ENCODE measurements around the gene LY6G6D. TPM values are rescaled to one million over a fixed set of nuclear protein-coding genes. Genes with fewer than 3 reads are reported as not detected.

The LY6G6D gene
- total RNA-seq, 1 experiment from 2014 or later: not detected

GRCh38 chr6:31727717-31728671 lies 12.8 kb downstream of the LY6G6D start:
- Histone ChIP-seq H3K27me3 (ENCODE audit: low read length) (no peaks in the 10 kb centered on the region), H3K36me3 (ENCODE audit: insufficient read depth, low read length) (peaks cover 16% of the 10 kb centered on the region), H3K27ac (ENCODE audit: low read length) (peak overlapping the region; percentile 42; the same call in 1 of the 2 replicates), H3K9ac (ENCODE audit: low read length) (peak overlapping the region; percentile 22; the same call in 1 of the 2 replicates), H3K9me2 (replicated peaks; ENCODE audit: insufficient read depth, low read length) (no peaks in the 10 kb centered on the region), H3K9me3 (ENCODE audit: low read length) (no peaks in the 10 kb centered on the region), H4K20me1 (ENCODE audit: insufficient read depth, low read depth, low read length) (no peaks in the 10 kb centered on the region), H3K4me1 (ENCODE audit: low read length) (peaks cover 37% of the 10 kb centered on the region), H2AFZ (ENCODE audit: low read length) (no peak overlapping the region), H3K4me3 (ENCODE audit: low read length) (no peak overlapping the region), H3K79me2 (ENCODE audit: low read length) (no peaks in the 10 kb centered on the region), H3K4me2 (ENCODE audit: low read depth, low read length, poor library complexity, severe bottlenecking) (no peak overlapping the region)
- DNase-seq: peak; percentile 87

GRCh38 chr6:31728767-31729514 lies 13.8 kb downstream of the LY6G6D start, which contains the start of gene DDAH2:
Gene DDAH2 (minus strand): TSS chr6:31729299. CDS start chr6:31729161, 138 bp downstream.
- peak within 1 kb of the TSS; percentile 92 for H3K4me2 ChIP-seq (ENCODE audit: low read depth, low read length, poor library complexity, severe bottlenecking)
- no peak within 1 kb of the TSS for H3K27ac ChIP-seq (ENCODE audit: low read length)
- no peaks in the 10 kb centered on the region for H4K20me1 ChIP-seq (ENCODE audit: insufficient read depth, low read depth, low read length)
- H3K36me3 ChIP-seq (ENCODE audit: insufficient read depth, low read length): peaks cover 25% of the 10 kb centered on the region
- peaks cover 40% of the 10 kb centered on the region for H3K4me1 ChIP-seq (ENCODE audit: low read length)
- no peak for DNase-seq
- H3K4me3 ChIP-seq (ENCODE audit: low read length): peak within 1 kb of the TSS; percentile 72
- peak within 1 kb of the TSS; percentile 25; the same call in 1 of the 2 replicates for H2AFZ ChIP-seq (ENCODE audit: low read length)
- H3K9ac ChIP-seq (ENCODE audit: low read length): peak within 1 kb of the TSS; percentile 71
- no peaks in the 10 kb centered on the region for H3K27me3 ChIP-seq (ENCODE audit: low read length)
- H3K9me2 ChIP-seq (replicated peaks; ENCODE audit: insufficient read depth, low read length): no peaks in the 10 kb centered on the region
- H3K9me3 ChIP-seq (ENCODE audit: low read length): no peaks in the 10 kb centered on the region
- peaks cover 4% of the 10 kb centered on the region for H3K79me2 ChIP-seq (ENCODE audit: low read length)

- no peaks in the 10 kb centered on the region for H3K9me2 ChIP-seq (replicated peaks; ENCODE audit: insufficient read depth, low read length)
- peak overlapping the region; percentile 71 for H3K9ac ChIP-seq (ENCODE audit: low read length)
- DNase-seq: peak; percentile 95
- H3K4me3 ChIP-seq (ENCODE audit: low read length): peak overlapping the region; percentile 72
- no peak overlapping the region for H3K27ac ChIP-seq (ENCODE audit: low read length)
- no peaks in the 10 kb centered on the region for H3K9me3 ChIP-seq (ENCODE audit: low read length)
- H2AFZ ChIP-seq (ENCODE audit: low read length): peak overlapping the region; percentile 25; the same call in 1 of the 2 replicates
- H4K20me1 ChIP-seq (ENCODE audit: insufficient read depth, low read depth, low read length): no peaks in the 10 kb centered on the region
- H3K27me3 ChIP-seq (ENCODE audit: low read length): no peaks in the 10 kb centered on the region
- H3K4me1 ChIP-seq (ENCODE audit: low read length): peaks cover 46% of the 10 kb centered on the region
- peak overlapping the region; percentile 92 for H3K4me2 ChIP-seq (ENCODE audit: low read depth, low read length, poor library complexity, severe bottlenecking)
- H3K36me3 ChIP-seq (ENCODE audit: insufficient read depth, low read length): peaks cover 26% of the 10 kb centered on the region
- peaks cover 10% of the 10 kb centered on the region for H3K79me2 ChIP-seq (ENCODE audit: low read length)
Measured at GRCh38 chr6:31729515-31729978, 14.4 kb downstream of the LY6G6D start.

GRCh38 chr6:31729979-31730630 lies 15.0 kb downstream of the LY6G6D start:
- Histone ChIP-seq H4K20me1 (ENCODE audit: insufficient read depth, low read depth, low read length) (no peaks in the 10 kb centered on the region), H3K4me3 (ENCODE audit: low read length) (peak overlapping the region; percentile 72), H2AFZ (ENCODE audit: low read length) (peak overlapping the region; percentile 25; the same call in 1 of the 2 replicates), H3K9ac (ENCODE audit: low read length) (peak overlapping the region; percentile 71), H3K27me3 (ENCODE audit: low read length) (no peaks in the 10 kb centered on the region), H3K9me3 (ENCODE audit: low read length) (no peaks in the 10 kb centered on the region), H3K36me3 (ENCODE audit: insufficient read depth, low read length) (peaks cover 26% of the 10 kb centered on the region), H3K4me1 (ENCODE audit: low read length) (peaks cover 50% of the 10 kb centered on the region), H3K9me2 (replicated peaks; ENCODE audit: insufficient read depth, low read length) (no peaks in the 10 kb centered on the region), H3K4me2 (ENCODE audit: low read depth, low read length, poor library complexity, severe bottlenecking) (peak overlapping the region; percentile 92), H3K27ac (ENCODE audit: low read length) (no peak overlapping the region), H3K79me2 (ENCODE audit: low read length) (peaks cover 16% of the 10 kb centered on the region)
- DNase-seq: peak; percentile 91

- Histone ChIP-seq H3K4me1 (ENCODE audit: low read length) (peaks cover 50% of the 10 kb centered on the region), H4K20me1 (ENCODE audit: insufficient read depth, low read depth, low read length) (no peaks in the 10 kb centered on the region), H3K4me3 (ENCODE audit: low read length) (no peak overlapping the region), H3K79me2 (ENCODE audit: low read length) (peaks cover 22% of the 10 kb centered on the region), H3K9me2 (replicated peaks; ENCODE audit: insufficient read depth, low read length) (no peaks in the 10 kb centered on the region), H3K36me3 (ENCODE audit: insufficient read depth, low read length) (peaks cover 26% of the 10 kb centered on the region), H3K27me3 (ENCODE audit: low read length) (no peaks in the 10 kb centered on the region), H2AFZ (ENCODE audit: low read length) (no peak overlapping the region), H3K4me2 (ENCODE audit: low read depth, low read length, poor library complexity, severe bottlenecking) (no peak overlapping the region), H3K9me3 (ENCODE audit: low read length) (no peaks in the 10 kb centered on the region), H3K9ac (ENCODE audit: low read length) (no peak overlapping the region), H3K27ac (ENCODE audit: low read length) (no peak overlapping the region)
- DNase-seq: no peak
Measured at GRCh38 chr6:31730631-31731086, 15.5 kb downstream of the LY6G6D start.

GRCh38 chr6:31732029-31732428 lies 16.9 kb downstream of the LY6G6D start:
- Histone ChIP-seq H3K27me3 (ENCODE audit: low read length) (no peaks in the 10 kb centered on the region), H3K4me3 (ENCODE audit: low read length) (no peak overlapping the region), H3K4me1 (ENCODE audit: low read length) (peaks cover 51% of the 10 kb centered on the region), H3K9me2 (replicated peaks; ENCODE audit: insufficient read depth, low read length) (no peaks in the 10 kb centered on the region), H3K4me2 (ENCODE audit: low read depth, low read length, poor library complexity, severe bottlenecking) (no peak overlapping the region), H3K9ac (ENCODE audit: low read length) (no peak overlapping the region), H3K79me2 (ENCODE audit: low read length) (peaks cover 35% of the 10 kb centered on the region), H4K20me1 (ENCODE audit: insufficient read depth, low read depth, low read length) (no peaks in the 10 kb centered on the region), H3K36me3 (ENCODE audit: insufficient read depth, low read length) (peaks cover 26% of the 10 kb centered on the region), H2AFZ (ENCODE audit: low read length) (no peak overlapping the region), H3K27ac (ENCODE audit: low read length) (no peak overlapping the region), H3K9me3 (ENCODE audit: low read length) (no peaks in the 10 kb centered on the region)
- no peak for DNase-seq

- Histone ChIP-seq H3K27me3 (ENCODE audit: low read length) (no peaks in the 10 kb centered on the region), H3K4me3 (ENCODE audit: low read length) (peak overlapping the region; percentile 95; the same call in 1 of the 2 replicates), H4K20me1 (ENCODE audit: insufficient read depth, low read depth, low read length) (no peaks in the 10 kb centered on the region), H3K9me3 (ENCODE audit: low read length) (no peaks in the 10 kb centered on the region), H3K36me3 (ENCODE audit: insufficient read depth, low read length) (peaks cover 26% of the 10 kb centered on the region), H3K4me2 (ENCODE audit: low read depth, low read length, poor library complexity, severe bottlenecking) (no peak overlapping the region), H3K9ac (ENCODE audit: low read length) (peak overlapping the region; percentile 97; the same call in 1 of the 2 replicates), H3K9me2 (replicated peaks; ENCODE audit: insufficient read depth, low read length) (no peaks in the 10 kb centered on the region), H3K4me1 (ENCODE audit: low read length) (peaks cover 51% of the 10 kb centered on the region), H3K27ac (ENCODE audit: low read length) (peak overlapping the region; percentile 90), H3K79me2 (ENCODE audit: low read length) (peaks cover 35% of the 10 kb centered on the region), H2AFZ (ENCODE audit: low read length) (no peak overlapping the region)
- no peak for DNase-seq
Measured at GRCh38 chr6:31733734-31734133, 18.6 kb downstream of the LY6G6D start.

All from Karpas-422 (cell line).